ENCODE measurements around the gene USP12.

DNA sequence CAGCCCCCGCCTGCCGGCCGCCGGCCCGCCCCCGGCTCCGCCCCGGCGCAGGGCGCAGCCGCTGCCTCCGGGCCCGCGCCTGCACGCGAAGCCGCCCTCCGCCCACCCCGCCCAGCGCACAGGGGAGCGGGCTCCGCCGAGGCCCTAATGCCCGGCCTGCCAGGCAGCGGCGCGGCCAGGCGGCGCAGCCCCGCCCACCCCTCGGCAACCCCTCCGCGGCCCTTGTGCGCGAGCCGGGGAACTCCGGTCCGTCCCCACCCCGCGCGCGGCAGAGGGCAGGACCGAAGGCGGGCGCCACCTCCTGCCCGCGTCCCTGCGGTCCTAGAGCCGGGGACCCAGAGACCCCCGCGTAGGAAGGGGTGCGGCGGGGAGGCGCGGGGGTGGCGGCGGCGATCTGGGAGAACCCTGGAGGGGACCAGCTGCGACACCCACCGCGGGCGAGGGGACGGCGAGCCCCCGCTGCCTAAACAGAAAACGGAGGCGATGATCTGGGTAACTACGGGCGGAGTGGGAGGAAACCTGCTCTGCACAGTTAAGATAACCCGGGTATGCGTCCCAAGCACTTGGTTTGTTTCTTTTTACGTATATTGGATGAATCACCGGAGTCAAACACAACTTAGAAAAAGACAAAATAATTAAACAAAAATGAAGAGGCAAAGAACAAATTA is 350 bp upstream of the USP12 start:
- TF ChIP-seq, protein P1, sequence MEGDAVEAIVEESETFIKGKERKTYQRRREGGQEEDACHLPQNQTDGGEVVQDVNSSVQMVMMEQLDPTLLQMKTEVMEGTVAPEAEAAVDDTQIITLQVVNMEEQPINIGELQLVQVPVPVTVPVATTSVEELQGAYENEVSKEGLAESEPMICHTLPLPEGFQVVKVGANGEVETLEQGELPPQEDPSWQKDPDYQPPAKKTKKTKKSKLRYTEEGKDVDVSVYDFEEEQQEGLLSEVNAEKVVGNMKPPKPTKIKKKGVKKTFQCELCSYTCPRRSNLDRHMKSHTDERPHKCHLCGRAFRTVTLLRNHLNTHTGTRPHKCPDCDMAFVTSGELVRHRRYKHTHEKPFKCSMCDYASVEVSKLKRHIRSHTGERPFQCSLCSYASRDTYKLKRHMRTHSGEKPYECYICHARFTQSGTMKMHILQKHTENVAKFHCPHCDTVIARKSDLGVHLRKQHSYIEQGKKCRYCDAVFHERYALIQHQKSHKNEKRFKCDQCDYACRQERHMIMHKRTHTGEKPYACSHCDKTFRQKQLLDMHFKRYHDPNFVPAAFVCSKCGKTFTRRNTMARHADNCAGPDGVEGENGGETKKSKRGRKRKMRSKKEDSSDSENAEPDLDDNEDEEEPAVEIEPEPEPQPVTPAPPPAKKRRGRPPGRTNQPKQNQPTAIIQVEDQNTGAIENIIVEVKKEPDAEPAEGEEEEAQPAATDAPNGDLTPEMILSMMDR (IDR thresholded peaks at IDR 0.05), result no peak
- TF ChIP-seq POLR2A (IDR thresholded peaks at IDR 0.05), result no peak
